ENCODE results near the gene METTL8.

Gene METTL8, protein sequence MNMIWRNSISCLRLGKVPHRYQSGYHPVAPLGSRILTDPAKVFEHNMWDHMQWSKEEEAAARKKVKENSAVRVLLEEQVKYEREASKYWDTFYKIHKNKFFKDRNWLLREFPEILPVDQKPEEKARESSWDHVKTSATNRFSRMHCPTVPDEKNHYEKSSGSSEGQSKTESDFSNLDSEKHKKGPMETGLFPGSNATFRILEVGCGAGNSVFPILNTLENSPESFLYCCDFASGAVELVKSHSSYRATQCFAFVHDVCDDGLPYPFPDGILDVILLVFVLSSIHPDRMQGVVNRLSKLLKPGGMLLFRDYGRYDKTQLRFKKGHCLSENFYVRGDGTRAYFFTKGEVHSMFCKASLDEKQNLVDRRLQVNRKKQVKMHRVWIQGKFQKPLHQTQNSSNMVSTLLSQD

GRCh38 chr2:171433763-171434012, at the start of gene METTL8:
Gene METTL8 (minus strand): TSS chr2:171433990. CDS start chr2:171392185, 41,805 bp downstream.
- DNase-seq, result no peak

GRCh38 chr2:171482877-171483276, 49.1 kb upstream of the METTL8 start:
- DNase-seq, result no peak

DNA sequence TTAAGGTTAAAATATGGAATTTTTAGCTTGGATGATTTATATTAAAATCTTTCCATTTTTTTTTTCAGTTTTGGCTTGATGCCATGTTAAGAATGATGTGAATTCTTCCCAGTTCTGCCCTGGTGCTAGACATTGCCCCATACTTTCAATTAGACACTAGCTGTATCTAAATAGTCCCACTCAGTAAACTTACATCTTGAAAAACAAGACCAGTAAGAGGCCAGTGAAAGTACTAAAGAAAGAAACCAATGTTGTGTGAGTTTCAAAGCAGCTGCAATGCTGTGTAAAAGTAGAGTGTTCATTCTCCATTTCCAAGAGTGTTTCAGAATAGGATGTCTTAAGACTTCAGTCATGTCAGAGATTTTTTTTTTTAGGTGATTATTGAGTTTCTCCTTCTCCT, 48.5 kb upstream of the METTL8 start:
- DNase-seq, result no peak

GRCh38 chr2:171480908-171481307, 47.1 kb upstream of the METTL8 start:
- no peak for DNase-seq

DNA sequence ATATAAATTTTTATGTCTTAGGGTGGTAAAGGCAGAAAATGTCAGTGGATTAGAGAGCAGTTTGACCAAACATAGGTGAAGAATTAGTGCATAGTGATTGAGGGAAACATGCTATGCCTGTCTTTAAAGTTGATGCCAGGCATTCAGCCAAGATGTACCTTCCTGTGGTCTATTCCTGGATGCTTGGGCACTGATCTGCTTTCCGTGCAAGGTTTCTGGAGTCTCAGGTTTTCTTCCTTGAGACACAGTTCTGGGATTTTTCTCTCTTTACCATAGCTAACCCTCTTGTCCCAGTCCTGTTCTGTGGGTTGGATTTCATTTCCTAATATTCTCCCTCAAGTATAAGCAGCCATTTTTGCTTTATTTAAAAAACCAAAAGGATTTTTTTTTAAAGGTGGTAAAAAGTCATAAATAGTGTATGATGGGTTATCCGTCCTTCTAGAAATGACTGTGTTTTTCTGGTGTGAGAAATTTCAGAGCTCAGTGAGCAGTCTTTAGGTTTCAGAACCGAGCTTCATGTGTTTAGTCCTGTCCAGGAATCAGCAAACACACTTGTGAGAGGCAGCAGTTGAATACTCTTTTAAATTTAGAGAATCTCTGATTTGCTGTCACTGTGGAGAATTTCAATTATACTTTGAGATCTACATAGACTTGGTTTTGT, 45.5 kb upstream of the METTL8 start:
- no peak for DNase-seq

DNA sequence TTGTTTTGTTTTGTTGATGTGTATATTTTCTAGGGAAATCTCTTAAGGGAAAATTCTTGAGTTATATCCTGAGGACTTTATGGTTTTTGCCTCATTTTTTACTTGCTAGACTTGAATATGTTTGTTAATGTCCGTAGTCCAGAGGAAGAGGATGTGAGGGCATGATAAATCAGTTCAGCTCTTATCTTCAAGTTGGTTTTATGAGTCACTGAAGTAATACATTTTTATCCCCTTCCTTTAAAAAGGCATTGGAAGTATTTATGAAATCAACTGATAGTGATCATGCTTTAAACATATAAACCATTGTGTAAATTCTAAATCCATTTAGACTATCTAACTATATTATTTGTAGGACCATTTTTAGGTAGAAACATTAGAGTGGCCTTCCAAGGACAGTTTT, 44.6 kb upstream of the METTL8 start:
- DNase-seq, result no peak

DNA sequence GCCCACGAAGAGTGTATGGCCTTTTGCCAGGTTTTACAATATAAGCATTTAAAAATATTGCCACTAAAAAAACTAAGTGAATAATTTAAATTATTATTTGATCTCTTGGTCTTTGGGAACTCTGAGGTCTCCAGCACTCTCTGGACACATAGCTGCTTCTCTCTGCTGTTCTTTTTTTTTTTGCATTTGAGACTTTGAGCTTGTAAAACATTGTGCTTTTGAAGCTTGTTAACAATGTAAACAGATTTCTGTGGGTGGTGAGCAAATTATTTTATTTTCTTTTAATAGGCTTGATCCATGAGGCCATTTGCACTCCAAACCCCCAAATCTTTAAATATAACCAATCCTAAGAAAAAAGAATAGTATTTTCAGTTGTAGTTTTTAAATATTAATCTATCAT, 42.2 kb upstream of the METTL8 start:
- no peak for DNase-seq

DNA sequence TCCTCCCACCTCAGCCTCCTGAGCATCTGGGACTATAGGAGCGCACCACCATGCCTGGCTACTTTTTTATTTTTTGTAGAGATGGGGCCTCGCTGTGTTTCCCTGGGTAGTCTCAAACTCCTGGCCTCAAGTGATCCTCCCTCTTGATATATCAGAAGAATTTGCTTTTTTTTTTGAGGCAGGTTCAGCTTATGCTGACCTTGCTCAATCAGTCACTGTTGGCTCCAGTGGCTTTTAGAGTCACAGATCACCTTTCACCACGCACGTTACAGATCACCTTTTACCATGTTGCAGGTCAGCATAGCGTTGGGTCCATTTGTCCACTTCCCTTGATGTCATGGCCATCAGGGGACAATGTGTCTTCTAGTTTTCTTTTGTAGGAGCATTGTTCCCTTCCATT, 36.3 kb upstream of the METTL8 start:
- DNase-seq, result no peak

DNA sequence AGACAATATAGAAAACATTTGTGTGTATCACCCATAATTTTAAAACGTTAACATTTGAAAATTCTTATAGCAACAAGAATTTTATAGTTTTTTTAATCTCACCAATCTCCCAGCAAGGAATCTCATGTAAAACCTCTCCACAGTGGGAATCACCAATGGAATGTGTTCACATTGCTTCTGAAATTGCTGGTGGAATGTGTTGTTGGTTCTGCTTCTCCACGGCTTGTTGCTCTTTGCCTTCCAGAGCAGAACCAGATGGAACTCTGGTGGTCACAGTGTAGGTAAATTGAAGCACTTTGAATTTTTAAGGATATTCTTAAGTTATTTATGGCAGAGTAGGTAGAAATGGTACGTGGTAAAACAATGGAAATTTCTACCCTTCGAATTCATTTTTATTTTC, 35.4 kb upstream of the METTL8 start:
- DNase-seq, result no peak

GRCh38 chr2:171460537-171460936, 26.7 kb upstream of the METTL8 start:
- DNase-seq, result no peak

- no peak for DNase-seq
Observed at GRCh38 chr2:171459498-171459897, 25.7 kb upstream of the METTL8 start.

- DNase-seq, result no peak
Observed at GRCh38 chr2:171452773-171453172, 19.0 kb upstream of the METTL8 start.

- no peak for DNase-seq
Observed at GRCh38 chr2:171451074-171451473, 17.3 kb upstream of the METTL8 start.

- no peak for DNase-seq
Observed at GRCh38 chr2:171447675-171448074, 13.9 kb upstream of the METTL8 start.

DNA sequence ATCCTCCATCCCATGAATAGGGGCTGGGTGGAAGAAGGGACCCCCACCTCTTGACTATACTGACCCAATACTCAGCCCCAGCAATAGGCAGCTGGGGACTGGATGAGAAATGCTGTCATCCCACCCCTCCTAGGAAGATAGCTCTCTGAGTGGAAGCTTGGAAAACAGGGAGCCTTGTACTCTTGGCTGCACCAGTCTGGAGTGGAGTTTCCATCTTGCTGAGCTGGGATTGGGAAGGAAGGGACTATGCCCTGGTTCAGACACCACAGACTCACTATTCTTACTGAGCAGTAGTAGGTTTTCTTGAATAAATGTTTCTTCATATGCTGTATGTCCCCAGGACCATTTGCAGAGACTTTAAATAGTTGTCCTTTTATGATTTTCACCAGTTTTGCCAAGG, 7.7 kb upstream of the METTL8 start:
- DNase-seq, result no peak

DNA sequence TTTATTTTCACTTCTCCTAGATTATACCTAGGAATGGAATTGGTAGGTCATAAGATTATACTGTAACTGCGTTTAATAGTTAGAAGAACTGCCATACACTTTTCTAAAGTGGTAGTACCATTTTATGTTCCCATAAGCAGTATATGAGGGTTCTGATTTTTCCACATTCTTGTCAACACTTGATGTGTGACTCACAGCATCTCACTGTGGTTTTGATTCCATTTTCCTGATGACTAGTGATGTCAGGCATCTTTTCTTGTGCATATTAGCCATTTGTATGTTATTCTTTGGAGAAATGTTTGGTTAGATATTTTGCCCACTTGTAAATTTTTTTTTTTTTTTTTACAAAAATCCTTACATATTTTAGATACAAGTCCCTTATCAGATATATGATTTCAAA, 2.5 kb upstream of the METTL8 start:
- no peak for DNase-seq

DNA sequence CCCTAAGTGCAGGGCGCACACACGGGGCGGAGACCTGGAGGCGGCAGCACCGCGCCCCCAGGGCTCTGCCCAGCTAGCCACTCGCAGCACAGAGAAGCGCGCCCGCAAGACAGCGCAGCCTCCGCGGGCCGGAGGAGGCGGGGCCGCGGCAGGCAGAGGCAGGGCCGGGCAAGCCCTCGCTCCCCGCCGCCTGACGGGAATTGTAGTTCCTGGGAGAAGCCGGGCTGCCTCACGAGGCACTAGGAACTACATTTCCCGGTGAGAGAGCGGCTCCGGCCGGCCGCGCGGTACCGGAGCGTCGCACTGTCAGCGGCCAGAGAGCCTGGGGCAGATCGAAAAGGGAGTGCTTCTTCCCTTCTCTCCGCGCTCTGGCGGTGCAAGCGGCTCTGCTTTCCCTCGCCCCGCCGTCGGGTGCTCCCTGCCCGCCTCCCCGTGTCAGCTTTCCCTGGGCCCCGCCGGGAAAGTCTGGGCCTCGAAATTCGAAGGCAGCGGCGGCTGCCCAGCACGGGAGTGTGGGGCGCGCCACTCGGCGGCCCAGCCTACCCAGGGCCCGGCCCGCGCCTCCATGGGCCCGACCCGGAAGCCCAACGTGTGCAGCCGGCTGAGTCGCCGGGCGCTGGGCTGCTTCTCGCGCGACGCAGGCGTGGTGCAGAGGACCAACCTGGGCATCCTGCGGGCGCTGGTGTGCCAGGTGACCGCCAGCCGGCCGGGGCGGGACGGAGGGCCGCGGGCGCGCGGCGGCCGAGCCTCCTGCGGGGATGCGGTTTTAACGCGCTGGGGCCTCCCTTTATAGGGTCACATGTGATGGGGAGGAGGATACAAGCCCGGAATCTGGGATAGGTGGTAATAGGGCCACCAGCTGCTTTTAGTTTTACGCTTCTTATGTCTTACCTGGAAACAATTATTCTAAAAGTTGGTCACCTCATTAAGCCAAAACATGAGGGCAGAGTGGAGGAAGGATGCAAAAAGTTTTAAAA, 511 bp upstream of the METTL8 start, which contains the start of gene DCAF17:
TSS of gene DCAF17 (plus strand) at position 214 of the 977 bp plus-strand sequence. CDS start at position 566, 352 bp downstream.
- peak; percentile 98 for DNase-seq

DNA sequence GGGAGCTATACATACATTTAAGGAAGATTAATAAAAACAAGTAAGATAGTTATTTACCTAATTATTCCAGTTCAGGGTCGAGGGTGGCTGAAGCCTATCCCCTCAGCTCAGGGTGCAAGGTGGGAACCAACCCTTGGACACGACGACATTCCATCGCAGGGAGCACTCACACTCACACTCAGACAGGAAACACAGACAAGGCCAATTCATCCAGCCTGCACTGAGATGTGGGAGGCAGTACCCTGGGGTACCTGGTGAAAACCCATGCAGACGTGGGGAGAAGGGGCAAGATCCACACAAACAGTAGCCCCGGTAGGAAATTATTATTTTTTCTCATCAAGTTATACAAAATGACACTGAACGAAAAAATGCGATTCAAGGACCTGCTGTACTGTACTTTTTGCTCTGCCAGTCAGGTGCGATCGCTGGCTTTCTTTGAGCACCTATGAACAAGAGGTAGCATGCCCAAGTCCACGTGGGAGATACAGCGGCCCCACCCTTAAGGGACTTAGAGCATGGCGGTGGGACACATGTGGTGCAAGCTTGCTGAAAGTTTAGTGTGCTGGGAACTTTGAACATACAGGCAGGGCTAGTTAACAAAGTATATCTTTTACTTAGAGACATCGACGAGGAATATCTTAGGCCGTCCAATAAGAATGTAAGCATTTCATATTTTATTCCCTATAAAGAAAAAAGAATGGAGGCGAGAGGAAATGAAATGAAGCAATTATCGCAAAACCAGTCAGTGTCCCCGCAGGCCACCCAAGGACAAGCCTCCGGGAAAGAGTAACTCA, 624 bp downstream of the METTL8 start:
- DNase-seq, result peak; percentile 80

GRCh38 chr2:171432206-171432968, 1.4 kb downstream of the METTL8 start:
- no peak for DNase-seq

GRCh38 chr2:171431677-171432167, 2.1 kb downstream of the METTL8 start:
- DNase-seq, result no peak
